Activated CD4-positive, alpha-beta T cell treated with anti-CD3 and anti-CD28 coated beads, Interleukin-2, amount 50 U/mL, for 16 hours (primary cell): ENCODE measurements around the gene RECK.

Source experiments
- DNase-seq: peaks from one replicate; pipeline ENCODE4 v3.0.0-alpha.2; 2020

RECK gene

GRCh38 chr9:36161187-36161586 is 124.5 kb downstream of the RECK start:
- DNase-seq: no peak

GRCh38 chr9:36162211-36162738 is 125.6 kb downstream of the RECK start:
- no peak for DNase-seq

GRCh38 chr9:36163049-36163785 is 126.5 kb downstream of the RECK start:
- no peak for DNase-seq

- DNase-seq: no peak
Observed at GRCh38 chr9:36163786-36164170, 127.1 kb downstream of the RECK start.

- DNase-seq: no peak
Observed at GRCh38 chr9:36164372-36164771, 127.7 kb downstream of the RECK start.

- DNase-seq: no peak
Observed at GRCh38 chr9:36164989-36165388, 128.3 kb downstream of the RECK start.

- no peak for DNase-seq
Observed at GRCh38 chr9:36165826-36166167, 129.1 kb downstream of the RECK start.

GRCh38 chr9:36166168-36166927 is 129.6 kb downstream of the RECK start:
- DNase-seq: peak; percentile 86

GRCh38 chr9:36169166-36169565 is 132.5 kb downstream of the RECK start, which contains the start of gene CCIN:
CCIN (plus strand) TSS chr9:36169388; CDS start chr9:36169503, 115 bp downstream.
- DNase-seq: no peak

- no peak for DNase-seq
Observed at GRCh38 chr9:36169708-36170107, 133.0 kb downstream of the RECK start.

GRCh38 chr9:36170531-36170930 is 133.8 kb downstream of the RECK start:
- DNase-seq: no peak

- DNase-seq: no peak
Observed at GRCh38 chr9:36173861-36174260, 137.1 kb downstream of the RECK start.
